ENCODE measurements around the gene SNX30.

The SNX30 gene

GRCh38 chr9:112783551-112783954 lies 33.0 kb downstream of the SNX30 start:
- no peak for DNase-seq (ENCODE audit: low spot score)

- no peak for DNase-seq (ENCODE audit: low spot score)
These were observed 33.6 kb downstream of the SNX30 start for GRCh38 chr9:112784020-112784785.

GRCh38 chr9:112785986-112786385 lies 35.4 kb downstream of the SNX30 start:
- DNase-seq (ENCODE audit: low spot score), result no peak

- no peak for DNase-seq (ENCODE audit: low spot score)
These were observed 36.4 kb downstream of the SNX30 start for GRCh38 chr9:112786829-112787520.

GRCh38 chr9:112787978-112788377 lies 37.4 kb downstream of the SNX30 start:
- no peak for DNase-seq (ENCODE audit: low spot score)

GRCh38 chr9:112789473-112789872 lies 38.9 kb downstream of the SNX30 start:
- no peak for DNase-seq (ENCODE audit: low spot score)

- no peak for DNase-seq (ENCODE audit: low spot score)
These were observed 39.6 kb downstream of the SNX30 start for GRCh38 chr9:112789891-112790774.

- no peak for DNase-seq (ENCODE audit: low spot score)
These were observed 42.1 kb downstream of the SNX30 start for GRCh38 chr9:112792670-112793069.

GRCh38 chr9:112793213-112793810 lies 42.8 kb downstream of the SNX30 start:
- peak; percentile 85 for DNase-seq (ENCODE audit: low spot score)

GRCh38 chr9:112794731-112795130 lies 44.2 kb downstream of the SNX30 start:
- no peak for DNase-seq (ENCODE audit: low spot score)

GRCh38 chr9:112795921-112796320 lies 45.4 kb downstream of the SNX30 start:
- no peak for DNase-seq (ENCODE audit: low spot score)

- DNase-seq (ENCODE audit: low spot score), result no peak
These were observed 45.9 kb downstream of the SNX30 start for GRCh38 chr9:112796485-112796884.

- peak; percentile 35 for DNase-seq (ENCODE audit: low spot score)
These were observed 58.8 kb downstream of the SNX30 start for GRCh38 chr9:112809351-112809848.

- no peak for DNase-seq (ENCODE audit: low spot score)
These were observed 59.3 kb downstream of the SNX30 start for GRCh38 chr9:112809906-112810305.

- DNase-seq (ENCODE audit: low spot score), result no peak
These were observed 60.3 kb downstream of the SNX30 start for GRCh38 chr9:112810696-112811490.

- no peak for DNase-seq (ENCODE audit: low spot score)
These were observed 61.0 kb downstream of the SNX30 start for GRCh38 chr9:112811518-112811917.

GRCh38 chr9:112815868-112816267 lies 65.3 kb downstream of the SNX30 start:
- no peak for DNase-seq (ENCODE audit: low spot score)

- no peak for DNase-seq (ENCODE audit: low spot score)
These were observed 67.3 kb downstream of the SNX30 start for GRCh38 chr9:112817860-112818203.

- peak; percentile 68 for DNase-seq (ENCODE audit: low spot score)
These were observed 69.3 kb downstream of the SNX30 start for GRCh38 chr9:112819635-112820496.

GRCh38 chr9:112820881-112821280 lies 70.3 kb downstream of the SNX30 start:
- DNase-seq (ENCODE audit: low spot score), result no peak

All from Ammon's horn (tissue), 1 donor.